HCT116 (cell line): ENCODE data around the gene TTLL5.

Experiments
- CTCF ChIP-seq, 3 experiments: fragments of 200-600 bp in 1 of 3; sonication (generic) in 1 of 3; IDR thresholded peaks in 2 of 3; conservative IDR thresholded peaks in 1 of 3; 2 replicates each; pipeline ENCODE4 v1.5.1; 2012 to 2017; ENCODE audit warnings: low read depth in 2 of 3, low read length in 2 of 3, antibody characterized with exemption in 1 of 3, borderline replicate concordance in 1 of 3, control low read depth in 1 of 3, mild to moderate bottlenecking in 1 of 3, mixed read lengths in 1 of 3, mixed run types in 1 of 3, moderate library complexity in 1 of 3; ENCODE audit not compliant: insufficient read depth in 1 of 3
- EGR1 ChIP-seq: IDR thresholded peaks from 2 replicates; pipeline ENCODE4 v1.6.1; 2012; ENCODE audit warnings: low read depth
- EZH2 ChIP-seq: fragments of 200-600 bp; sonication (generic); IDR thresholded peaks from 2 replicates; pipeline ENCODE4 v1.6.1; 2017; ENCODE audit warnings: antibody characterized with exemption, mixed run types
- POLR2A ChIP-seq: IDR thresholded peaks from 2 replicates; pipeline ENCODE4 v1.7.0; 2011; ENCODE audit warnings: borderline replicate concordance; ENCODE audit not compliant: insufficient read depth, insufficient read length; ENCODE audit errors: extremely low read depth
- POLR2AphosphoS5 ChIP-seq: IDR thresholded peaks from 2 replicates; pipeline ENCODE4 v1.6.1; 2011; ENCODE audit warnings: mild to moderate bottlenecking, low read depth, low read length, moderate library complexity
- RAD21 ChIP-seq: IDR thresholded peaks from 2 replicates; pipeline ENCODE4 v1.6.1; 2012; ENCODE audit warnings: low read depth, mild to moderate bottlenecking

DNA sequence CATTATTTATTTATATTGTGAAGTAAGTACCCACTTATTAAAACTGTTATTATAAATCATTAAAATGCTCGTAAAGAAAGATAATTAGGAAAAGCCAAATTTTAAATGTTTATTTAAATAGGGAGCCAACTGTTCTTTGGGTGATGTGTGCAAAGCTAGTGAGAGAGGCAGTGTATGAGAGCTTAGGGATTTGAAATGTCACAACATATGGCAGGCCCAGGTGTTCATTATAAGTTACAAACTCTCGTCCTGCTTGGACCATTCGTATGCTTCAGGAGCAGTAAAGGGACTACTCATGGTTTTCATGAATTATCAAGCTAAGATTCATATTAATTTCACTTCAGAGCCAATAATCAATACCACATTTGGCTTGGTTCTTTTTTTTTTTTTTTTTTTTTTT is 166.3 kb downstream of the TTLL5 start:
- TF ChIP-seq CTCF (IDR thresholded peaks at IDR 0.05 in 2 of 3, conservative IDR thresholded peaks at IDR 0.05 in 1 of 3; ENCODE audit: borderline replicate concordance in 1 of 3, insufficient read depth in 1 of 3, low read depth in 2 of 3, low read length in 2 of 3) (no peak), RAD21 (no peak), EGR1 (no peak), EZH2 (no peak), POLR2A (no peak), POLR2AphosphoS5 (no peak)
